ENCODE measurements around the gene ESPNL. TPM values are rescaled to one million over a fixed set of nuclear protein-coding genes. Genes with fewer than 3 reads are reported as not detected.
"Not testable (repeated sequence)": the region's sequence is repeated elsewhere in the genome, so short reads cannot be mapped to it uniquely, and the experiment has no call there.

The ESPNL gene, protein sequence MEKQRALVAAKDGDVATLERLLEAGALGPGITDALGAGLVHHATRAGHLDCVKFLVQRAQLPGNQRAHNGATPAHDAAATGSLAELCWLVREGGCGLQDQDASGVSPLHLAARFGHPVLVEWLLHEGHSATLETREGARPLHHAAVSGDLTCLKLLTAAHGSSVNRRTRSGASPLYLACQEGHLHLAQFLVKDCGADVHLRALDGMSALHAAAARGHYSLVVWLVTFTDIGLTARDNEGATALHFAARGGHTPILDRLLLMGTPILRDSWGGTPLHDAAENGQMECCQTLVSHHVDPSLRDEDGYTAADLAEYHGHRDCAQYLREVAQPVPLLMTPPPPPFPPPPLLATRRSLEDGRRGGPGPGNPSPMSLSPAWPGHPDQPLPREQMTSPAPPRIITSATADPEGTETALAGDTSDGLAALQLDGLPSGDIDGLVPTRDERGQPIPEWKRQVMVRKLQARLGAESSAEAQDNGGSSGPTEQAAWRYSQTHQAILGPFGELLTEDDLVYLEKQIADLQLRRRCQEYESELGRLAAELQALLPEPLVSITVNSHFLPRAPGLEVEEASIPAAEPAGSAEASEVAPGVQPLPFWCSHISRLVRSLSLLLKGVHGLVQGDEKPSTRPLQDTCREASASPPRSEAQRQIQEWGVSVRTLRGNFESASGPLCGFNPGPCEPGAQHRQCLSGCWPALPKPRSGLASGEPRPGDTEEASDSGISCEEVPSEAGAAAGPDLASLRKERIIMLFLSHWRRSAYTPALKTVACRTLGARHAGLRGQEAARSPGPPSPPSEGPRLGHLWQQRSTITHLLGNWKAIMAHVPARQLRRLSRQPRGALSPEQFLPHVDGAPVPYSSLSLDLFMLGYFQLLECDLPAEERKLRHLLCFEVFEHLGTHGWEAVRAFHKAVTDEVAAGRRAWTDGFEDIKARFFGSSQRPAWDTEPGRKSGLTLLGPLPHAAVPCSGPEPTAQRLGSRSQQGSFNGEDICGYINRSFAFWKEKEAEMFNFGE
- 2.6 and 3.1 TPM in 2 replicates for total RNA-seq (2014; rRNA removed; shearing (Covaris generic))

DNA sequence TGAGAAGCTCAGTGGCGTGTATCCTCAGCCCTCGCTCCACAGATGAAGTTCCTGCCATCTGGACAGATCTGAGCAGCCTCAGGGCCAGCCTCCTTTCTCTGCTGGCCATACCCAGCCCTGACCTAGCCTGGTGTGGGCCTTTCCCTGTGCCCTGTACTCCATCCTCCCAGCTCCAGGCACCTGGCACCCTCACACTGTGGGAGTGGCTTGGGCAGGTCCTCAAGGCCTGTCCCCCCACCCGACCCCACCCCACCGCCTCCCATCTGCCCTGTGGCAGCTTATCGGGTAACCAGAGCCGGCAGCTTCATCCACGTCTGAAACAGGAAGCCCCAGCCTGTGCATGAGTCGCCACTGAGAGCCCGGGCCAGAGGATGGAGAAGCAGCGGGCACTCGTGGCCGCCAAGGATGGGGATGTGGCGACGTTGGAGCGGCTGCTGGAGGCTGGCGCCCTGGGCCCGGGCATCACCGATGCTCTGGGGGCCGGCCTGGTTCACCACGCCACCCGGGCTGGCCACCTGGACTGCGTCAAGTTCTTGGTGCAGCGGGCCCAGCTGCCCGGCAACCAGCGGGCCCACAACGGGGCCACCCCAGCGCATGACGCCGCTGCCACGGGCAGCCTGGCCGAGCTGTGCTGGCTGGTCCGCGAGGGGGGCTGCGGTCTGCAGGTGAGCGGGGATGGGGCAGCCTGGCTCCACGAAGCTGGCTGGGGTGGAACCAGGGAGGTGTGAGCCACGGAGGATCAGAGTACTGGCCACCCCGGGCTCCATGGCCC is at the start of gene ESPNL:
ESPNL (plus strand) TSS at position 292 of the 772 bp plus-strand sequence; CDS start at position 372, 80 bp downstream.
- Histone ChIP-seq H3K27me3 (no peaks in the 10 kb centered on the region; the same call in 1 of the 2 replicates), H3K27ac (no peak within 1 kb of the TSS; the same call in 1 of the 2 replicates), H3K4me1 (peaks cover 10% of the 10 kb centered on the region), H3K4me3 (no peak within 1 kb of the TSS), H3K9me3 (replicated peaks) (no peaks in the 10 kb centered on the region), H3K36me3 (no peaks in the 10 kb centered on the region)
- no peak for DNase-seq

DNA sequence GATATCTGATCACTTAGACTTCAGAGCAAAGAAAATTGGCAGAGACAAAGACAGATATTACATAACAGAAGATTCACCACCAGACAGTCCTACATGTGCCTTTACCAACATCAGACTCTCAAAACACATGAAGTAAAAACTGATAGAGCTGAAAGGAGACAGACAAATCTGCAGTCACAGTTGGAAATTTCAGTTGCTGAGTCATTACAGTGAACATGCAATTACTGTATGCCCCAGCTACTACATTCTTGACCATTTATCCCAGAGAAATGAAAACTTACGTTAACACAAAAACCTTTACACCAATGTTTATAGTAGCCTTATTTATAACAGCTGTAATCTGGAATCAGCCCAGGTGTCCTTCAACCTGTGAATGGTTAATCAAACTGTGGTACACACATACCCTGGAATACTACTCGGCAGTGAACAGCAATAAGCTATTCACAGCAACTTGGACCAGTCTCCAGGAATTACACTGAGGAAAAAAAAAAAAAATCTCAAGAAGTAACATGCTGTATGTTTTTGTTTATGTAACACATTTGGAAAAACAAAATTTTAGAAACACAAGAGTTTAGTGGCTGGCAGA is 46.9 kb upstream of the ESPNL start:
- Histone ChIP-seq H3K9me3 (replicated peaks) (no peaks in the 10 kb centered on the region), H3K36me3 (no peaks in the 10 kb centered on the region), H3K4me3 (no peak overlapping the region), H3K27ac (no peak overlapping the region), H3K27me3 (no peaks in the 10 kb centered on the region), H3K4me1 (no peaks in the 10 kb centered on the region)
- no peak for DNase-seq

DNA sequence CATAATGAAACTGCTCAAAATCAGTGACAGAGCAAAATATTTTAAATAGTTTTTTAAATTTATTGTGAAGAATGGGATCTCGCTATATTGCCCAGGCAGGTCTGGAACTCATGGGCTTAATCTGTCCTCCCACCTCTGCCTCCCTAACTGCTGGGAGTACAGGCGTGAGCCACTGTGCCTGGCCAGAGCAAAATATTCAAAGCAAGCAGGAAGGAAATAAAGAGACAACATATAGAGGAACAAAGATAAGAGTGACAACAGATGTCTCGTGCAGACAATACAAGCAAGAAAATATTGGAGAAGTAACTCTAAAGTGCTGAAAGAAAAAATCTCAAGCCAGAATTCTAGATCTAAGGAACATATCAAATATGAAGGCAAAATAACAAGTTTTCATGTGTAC is 44.3 kb upstream of the ESPNL start:
- Histone ChIP-seq H3K4me1 (no peaks in the 10 kb centered on the region; the same call in 1 of the 2 replicates), H3K36me3 (no peaks in the 10 kb centered on the region), H3K9me3 (replicated peaks) (no peaks in the 10 kb centered on the region), H3K27me3 (no peaks in the 10 kb centered on the region), H3K4me3 (no peak overlapping the region), H3K27ac (no peak overlapping the region)
- no peak for DNase-seq

DNA sequence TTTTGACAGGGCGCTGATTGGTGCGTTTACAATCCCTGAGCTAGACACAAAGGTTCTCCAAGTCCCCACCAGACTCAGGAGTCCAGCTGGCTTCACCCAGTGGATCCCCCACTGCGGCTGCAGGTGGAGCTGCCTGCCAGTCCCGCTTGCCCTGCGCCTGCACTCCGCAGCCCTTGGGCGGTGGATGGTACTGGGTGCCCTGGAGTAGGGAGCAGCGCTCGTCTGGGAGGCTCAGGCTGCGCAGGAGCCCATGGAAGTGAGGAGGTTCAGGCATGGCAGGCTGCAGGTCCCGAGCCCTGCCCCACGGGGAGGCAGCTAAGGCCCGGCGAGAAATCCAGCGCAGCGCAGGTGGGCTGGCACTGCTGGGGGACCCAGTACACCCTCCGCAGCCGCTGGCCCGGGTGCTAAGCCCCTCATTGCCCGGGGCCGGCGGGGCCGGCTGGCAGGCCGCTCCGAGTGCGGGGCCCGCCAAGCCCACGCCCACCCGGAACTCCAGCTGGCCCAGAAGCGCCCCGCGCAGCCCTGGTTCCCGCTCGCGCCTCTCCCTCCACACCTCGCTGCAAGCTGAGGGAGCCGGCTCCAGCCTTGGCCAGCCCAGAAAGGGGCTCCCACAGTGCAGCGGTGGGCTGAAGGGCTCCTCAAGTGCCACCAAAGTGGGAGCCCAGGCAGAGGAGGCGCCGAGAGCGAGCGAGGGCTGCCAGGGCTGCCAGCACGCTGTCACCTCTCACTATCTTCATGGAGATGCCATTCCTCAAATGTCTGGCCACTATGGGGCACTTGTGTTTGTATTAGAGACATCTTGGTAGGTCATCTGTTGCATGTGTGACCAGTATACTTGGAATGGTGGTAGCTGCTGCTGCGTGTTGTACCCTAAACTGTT is 42.2 kb upstream of the ESPNL start:
- not testable (repeated sequence) for H3K9me3 ChIP-seq (replicated peaks); DNase-seq; H3K4me1 ChIP-seq; H3K27me3 ChIP-seq; H3K36me3 ChIP-seq; H3K4me3 ChIP-seq; H3K27ac ChIP-seq

DNA sequence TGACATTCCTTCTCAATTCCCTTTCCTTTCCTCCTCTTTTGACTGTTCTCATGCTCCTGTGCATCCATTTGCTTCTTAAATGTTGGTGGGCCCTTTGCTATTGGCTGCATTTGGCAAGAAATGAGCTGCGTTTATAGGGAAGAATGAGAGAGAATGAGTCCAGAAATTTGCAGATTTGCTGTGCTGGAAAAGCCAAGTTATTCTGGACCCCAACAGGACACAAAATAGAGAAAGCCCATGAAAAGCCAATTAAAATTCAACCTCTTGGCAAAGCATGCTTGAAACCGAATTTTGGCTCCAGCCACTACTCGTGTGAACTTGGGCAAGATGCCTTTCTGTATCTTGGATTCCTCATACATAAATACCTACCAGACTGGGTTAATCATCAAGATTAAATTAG is 40.6 kb upstream of the ESPNL start:
- no peak overlapping the region for H3K27ac ChIP-seq
- DNase-seq: no peak
- peaks cover 18% of the 10 kb centered on the region for H3K4me1 ChIP-seq
- H3K9me3 ChIP-seq (replicated peaks): no peaks in the 10 kb centered on the region
- H3K4me3 ChIP-seq: peak overlapping the region; percentile 92
- peaks cover under 1% of the 10 kb centered on the region; the same call in 1 of the 2 replicates for H3K36me3 ChIP-seq
- H3K27me3 ChIP-seq: no peaks in the 10 kb centered on the region

DNA sequence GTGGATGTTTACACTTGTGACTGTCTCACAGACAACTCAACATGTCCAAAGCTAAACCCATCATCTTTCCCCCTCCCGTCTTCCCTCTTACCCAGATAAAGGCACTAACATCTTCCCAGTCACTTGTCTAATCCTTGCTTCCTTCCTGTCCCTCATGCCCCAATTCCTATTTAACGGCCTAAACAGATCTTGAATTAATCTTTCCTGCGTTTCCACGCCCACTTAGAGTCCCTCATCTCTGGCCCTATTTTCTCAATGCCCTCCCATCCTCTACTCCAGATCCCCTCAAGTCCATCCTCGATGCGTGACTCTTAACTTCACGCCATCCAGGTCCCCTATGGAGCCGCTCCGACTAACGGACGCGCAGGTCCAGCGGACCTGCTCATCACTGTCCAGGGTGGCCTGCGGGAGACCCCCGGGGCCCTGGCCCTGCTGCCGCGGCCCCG is 40.0 kb upstream of the ESPNL start:
- peak overlapping the region; percentile 80 for H3K27ac ChIP-seq
- peak in 1 of 2 experiments; percentile 53 for DNase-seq

DNA sequence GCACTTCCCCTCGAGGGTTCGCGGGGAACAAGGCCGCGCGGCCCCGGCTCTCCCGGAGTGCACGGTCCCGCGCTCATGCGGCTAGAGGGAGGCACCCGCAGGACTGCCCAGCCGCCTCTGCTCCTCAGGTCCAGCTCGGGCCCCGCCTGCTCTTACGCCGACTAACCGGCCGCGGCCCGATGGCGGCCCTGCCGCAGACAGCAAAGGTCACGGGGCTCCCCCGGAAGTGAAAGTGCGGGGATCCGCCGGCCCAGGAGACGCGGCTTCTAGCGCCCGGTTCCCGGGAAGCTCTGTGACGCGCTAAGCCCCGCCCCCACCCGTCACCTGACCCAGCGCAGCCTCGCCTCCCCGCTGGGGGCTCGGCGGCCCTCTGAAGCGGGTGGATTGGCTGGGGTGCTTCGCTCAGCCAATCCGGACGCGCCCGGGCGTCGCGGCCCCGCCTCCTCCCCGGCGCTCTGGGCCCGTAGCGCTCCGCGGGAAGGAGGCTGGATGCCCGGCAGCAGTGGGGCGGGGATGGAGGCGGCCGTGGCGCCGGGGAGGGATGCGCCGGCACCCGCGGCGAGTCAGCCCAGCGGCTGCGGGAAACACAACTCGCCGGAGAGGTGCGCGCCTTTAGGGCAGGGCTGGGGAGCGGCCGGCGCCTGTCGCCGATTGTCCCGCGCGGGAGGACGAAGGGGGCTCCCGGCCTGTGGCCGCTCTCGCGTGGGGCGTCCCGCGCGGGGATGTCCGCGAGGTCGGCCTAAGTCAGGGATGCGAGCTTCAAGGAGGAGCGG is 39.4 kb upstream of the ESPNL start, which contains the start of gene SCLY:
SCLY (plus strand) TSS at position 460 of the 773 bp plus-strand sequence; CDS start at position 514, 54 bp downstream.
- Histone ChIP-seq H3K9me3 (replicated peaks) (no peaks in the 10 kb centered on the region), H3K27me3 (no peaks in the 10 kb centered on the region), H3K4me1 (peaks cover 18% of the 10 kb centered on the region), H3K4me3 (peak within 1 kb of the TSS; percentile 92), H3K36me3 (peaks cover 9% of the 10 kb centered on the region), H3K27ac (peak within 1 kb of the TSS; percentile 80)
- peak; percentile 98 to 99 for DNase-seq

More for the DNA sequence above, 40.0 kb upstream of the ESPNL start:
- Histone ChIP-seq H3K36me3 (peaks cover 7% of the 10 kb centered on the region), H3K9me3 (replicated peaks) (no peaks in the 10 kb centered on the region), H3K27me3 (no peaks in the 10 kb centered on the region), H3K4me3 (peak overlapping the region; percentile 92), H3K4me1 (peaks cover 18% of the 10 kb centered on the region)

DNA sequence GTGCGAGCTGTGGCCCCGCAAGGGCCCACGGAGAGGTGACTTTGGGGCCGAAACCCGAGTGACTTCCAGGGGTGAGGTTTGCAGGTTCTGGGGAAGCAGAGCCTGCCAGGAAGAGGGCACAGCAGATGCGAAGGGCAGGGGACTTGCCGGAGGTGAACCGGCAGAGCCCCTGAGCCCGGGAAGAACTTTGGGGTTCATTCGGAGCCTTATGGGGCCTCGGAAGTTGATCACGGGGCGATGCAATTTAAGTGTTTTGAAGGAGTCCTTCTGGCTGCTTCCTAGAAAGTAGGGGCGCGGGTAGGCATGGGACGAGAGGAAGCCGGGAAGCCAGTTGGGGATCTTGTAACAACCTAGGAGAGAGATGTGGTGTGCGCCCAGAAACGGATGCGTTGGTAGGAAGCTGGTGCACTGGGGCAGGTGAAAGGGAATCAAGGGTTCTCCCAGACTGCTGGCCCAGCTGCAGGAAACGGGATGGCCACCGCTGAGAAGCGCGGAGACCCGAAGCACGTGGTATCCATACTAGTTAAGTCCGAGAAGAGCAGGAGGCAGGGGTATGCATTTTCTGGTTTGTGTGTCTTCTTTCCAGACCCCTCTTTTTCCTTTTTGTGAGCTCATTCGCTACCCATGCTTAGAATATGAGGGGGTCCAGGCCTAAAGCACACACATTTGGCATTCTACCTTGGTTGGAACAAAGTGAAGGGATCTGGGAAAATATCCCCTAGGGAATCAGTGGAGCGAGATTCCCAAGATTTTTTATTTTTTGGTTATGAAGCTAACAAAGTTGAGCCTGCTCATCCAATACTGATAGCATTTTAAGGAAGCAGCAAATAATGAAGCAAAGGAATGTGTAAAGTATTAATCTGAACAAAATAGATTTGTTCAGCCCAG is 38.6 kb upstream of the ESPNL start:
- DNase-seq: peak; percentile 60 to 66
- Histone ChIP-seq H3K36me3 (peaks cover 13% of the 10 kb centered on the region), H3K27ac (peak overlapping the region; percentile 11; the same call in 1 of the 2 replicates), H3K4me3 (peak overlapping the region; percentile 92), H3K9me3 (replicated peaks) (no peaks in the 10 kb centered on the region), H3K27me3 (no peaks in the 10 kb centered on the region), H3K4me1 (peaks cover 18% of the 10 kb centered on the region)

DNA sequence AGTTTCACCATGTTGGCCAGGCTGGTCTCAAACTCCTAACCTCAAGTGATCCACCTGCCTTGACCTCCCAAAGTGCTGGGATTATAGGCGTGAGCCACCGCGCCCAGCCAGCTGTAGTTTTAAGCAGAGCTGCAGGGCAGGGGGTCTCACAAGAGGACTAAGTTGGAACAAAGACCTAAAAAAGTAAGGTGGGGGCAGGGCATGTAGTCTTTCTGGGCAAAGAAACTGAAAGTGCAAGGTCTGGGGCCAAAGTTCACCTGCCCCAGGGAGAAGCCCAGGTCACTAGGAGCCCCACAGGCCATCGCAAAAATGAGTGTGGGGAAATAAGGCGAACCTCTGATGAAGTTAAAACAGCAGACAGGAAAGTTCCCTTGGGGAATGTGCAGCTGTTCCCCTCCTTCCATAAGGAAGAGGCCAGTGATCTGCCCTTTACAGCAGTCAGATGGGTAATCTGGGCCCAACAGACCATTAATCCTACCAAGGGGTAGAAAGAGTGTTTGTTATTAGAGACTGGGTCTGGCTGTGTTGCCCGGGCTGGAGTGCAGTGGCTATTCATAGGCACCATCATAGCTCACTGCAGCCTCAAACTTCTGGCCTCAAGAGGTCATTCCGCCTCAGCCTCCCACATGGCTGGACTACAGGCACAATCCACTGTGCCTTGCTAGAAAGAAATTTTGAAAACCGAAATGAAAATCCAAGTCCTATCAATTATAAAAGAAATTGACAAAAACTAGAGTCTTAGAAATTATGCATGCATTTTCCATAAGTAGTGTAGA is 36.5 kb upstream of the ESPNL start:
- H3K27me3 ChIP-seq: no peaks in the 10 kb centered on the region
- H3K27ac ChIP-seq: peak overlapping the region; percentile 7; the same call in 1 of the 2 replicates
- no peaks in the 10 kb centered on the region for H3K9me3 ChIP-seq (replicated peaks)
- DNase-seq: peak; percentile 78 to 88
- H3K4me3 ChIP-seq: no peak overlapping the region
- H3K4me1 ChIP-seq: peaks cover 18% of the 10 kb centered on the region
- peaks cover 25% of the 10 kb centered on the region for H3K36me3 ChIP-seq

DNA sequence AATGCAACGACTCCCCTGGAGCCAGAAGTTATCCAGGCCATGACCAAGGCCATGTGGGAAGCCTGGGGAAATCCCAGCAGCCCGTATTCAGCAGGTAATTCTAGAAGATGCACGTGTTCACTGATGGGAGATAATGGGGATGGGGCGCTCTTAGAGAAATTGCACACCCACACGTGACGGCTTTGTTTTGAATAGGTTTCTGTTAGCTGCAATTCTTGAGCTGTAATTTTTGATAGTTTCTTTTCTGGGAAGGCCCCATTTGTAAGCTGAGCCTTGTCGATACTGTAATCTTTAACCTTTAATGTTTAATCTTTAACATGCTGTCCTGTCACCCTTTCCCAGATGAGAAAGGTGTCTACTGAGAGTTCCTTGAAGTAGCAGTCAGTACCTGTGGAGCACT is 35.8 kb upstream of the ESPNL start:
- peaks cover 32% of the 10 kb centered on the region for H3K36me3 ChIP-seq
- no peak overlapping the region for H3K4me3 ChIP-seq
- no peak overlapping the region for H3K27ac ChIP-seq
- no peaks in the 10 kb centered on the region for H3K27me3 ChIP-seq
- peaks cover 18% of the 10 kb centered on the region for H3K4me1 ChIP-seq
- H3K9me3 ChIP-seq (replicated peaks): no peaks in the 10 kb centered on the region
- DNase-seq: no peak

Measured in SJCRH30 (cell line).